ENCODE results near the gene EXOC3L4.

GRCh38 chr14:103131580-103131979 is 37.1 kb downstream of the EXOC3L4 start:
- TF ChIP-seq CTCF (IDR thresholded peaks at IDR 0.05): no peak
- no peak for TF ChIP-seq POLR2A (IDR thresholded peaks at IDR 0.05)

Measured in lower leg skin (tissue), 3 donors.